ENCODE results near the gene ANO8.

GRCh38 chr19:17282488-17283125 lies 52.0 kb downstream of the ANO8 start:
- TF ChIP-seq, protein P1, sequence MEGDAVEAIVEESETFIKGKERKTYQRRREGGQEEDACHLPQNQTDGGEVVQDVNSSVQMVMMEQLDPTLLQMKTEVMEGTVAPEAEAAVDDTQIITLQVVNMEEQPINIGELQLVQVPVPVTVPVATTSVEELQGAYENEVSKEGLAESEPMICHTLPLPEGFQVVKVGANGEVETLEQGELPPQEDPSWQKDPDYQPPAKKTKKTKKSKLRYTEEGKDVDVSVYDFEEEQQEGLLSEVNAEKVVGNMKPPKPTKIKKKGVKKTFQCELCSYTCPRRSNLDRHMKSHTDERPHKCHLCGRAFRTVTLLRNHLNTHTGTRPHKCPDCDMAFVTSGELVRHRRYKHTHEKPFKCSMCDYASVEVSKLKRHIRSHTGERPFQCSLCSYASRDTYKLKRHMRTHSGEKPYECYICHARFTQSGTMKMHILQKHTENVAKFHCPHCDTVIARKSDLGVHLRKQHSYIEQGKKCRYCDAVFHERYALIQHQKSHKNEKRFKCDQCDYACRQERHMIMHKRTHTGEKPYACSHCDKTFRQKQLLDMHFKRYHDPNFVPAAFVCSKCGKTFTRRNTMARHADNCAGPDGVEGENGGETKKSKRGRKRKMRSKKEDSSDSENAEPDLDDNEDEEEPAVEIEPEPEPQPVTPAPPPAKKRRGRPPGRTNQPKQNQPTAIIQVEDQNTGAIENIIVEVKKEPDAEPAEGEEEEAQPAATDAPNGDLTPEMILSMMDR (IDR thresholded peaks at IDR 0.05): peak; percentile 92
- TF ChIP-seq EZH2 (IDR thresholded peaks at IDR 0.05; ENCODE audit: borderline replicate concordance, insufficient read depth, low read depth, low read length, poor library complexity, severe bottlenecking): no peak

Measured in B cell (primary cell).